ENCODE measurements around the gene TXNDC11.

GRCh38 chr16:11743308-11744074, 834 bp upstream of the TXNDC11 start:
- TF ChIP-seq POLR2A (IDR thresholded peaks at IDR 0.05): no peak
- TF ChIP-seq, protein P1, sequence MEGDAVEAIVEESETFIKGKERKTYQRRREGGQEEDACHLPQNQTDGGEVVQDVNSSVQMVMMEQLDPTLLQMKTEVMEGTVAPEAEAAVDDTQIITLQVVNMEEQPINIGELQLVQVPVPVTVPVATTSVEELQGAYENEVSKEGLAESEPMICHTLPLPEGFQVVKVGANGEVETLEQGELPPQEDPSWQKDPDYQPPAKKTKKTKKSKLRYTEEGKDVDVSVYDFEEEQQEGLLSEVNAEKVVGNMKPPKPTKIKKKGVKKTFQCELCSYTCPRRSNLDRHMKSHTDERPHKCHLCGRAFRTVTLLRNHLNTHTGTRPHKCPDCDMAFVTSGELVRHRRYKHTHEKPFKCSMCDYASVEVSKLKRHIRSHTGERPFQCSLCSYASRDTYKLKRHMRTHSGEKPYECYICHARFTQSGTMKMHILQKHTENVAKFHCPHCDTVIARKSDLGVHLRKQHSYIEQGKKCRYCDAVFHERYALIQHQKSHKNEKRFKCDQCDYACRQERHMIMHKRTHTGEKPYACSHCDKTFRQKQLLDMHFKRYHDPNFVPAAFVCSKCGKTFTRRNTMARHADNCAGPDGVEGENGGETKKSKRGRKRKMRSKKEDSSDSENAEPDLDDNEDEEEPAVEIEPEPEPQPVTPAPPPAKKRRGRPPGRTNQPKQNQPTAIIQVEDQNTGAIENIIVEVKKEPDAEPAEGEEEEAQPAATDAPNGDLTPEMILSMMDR (IDR thresholded peaks at IDR 0.05): no peak

Data from testis (tissue), 2 donors.